ENCODE results near the gene CYP2A7. TPM values are rescaled to one million over a fixed set of nuclear protein-coding genes. Genes with fewer than 3 reads are reported as not detected.
"Not testable (repeated sequence)": the region's sequence is repeated elsewhere in the genome, so short reads cannot be mapped to it uniquely, and the experiment has no call there.

CYP2A7 gene, protein sequence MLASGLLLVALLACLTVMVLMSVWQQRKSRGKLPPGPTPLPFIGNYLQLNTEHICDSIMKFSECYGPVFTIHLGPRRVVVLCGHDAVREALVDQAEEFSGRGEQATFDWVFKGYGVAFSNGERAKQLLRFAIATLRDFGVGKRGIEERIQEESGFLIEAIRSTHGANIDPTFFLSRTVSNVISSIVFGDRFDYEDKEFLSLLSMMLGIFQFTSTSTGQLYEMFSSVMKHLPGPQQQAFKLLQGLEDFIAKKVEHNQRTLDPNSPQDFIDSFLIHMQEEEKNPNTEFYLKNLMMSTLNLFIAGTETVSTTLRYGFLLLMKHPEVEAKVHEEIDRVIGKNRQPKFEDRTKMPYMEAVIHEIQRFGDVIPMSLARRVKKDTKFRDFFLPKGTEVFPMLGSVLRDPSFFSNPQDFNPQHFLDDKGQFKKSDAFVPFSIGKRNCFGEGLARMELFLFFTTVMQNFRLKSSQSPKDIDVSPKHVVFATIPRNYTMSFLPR
- total RNA-seq, result not detected in 2 replicates

DNA sequence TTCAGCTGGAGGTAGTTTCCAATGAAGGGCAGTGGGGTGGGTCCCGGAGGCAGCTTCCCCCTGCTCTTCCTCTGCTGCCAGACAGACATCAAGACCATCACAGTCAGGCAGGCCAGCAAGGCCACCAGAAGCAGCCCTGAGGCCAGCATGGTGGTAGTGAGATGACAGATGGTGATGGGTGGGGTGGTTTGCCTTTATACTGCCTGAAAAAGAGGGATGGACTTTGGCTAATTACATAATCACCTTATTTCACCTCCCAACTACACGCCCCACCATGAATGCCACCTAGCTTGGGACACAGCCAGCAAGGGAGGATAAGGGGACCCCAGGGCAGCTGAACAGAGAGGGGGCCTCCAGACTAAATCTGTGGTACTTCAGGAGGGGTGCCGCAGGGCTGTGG, at the start of gene CYP2A7:
TSS of gene CYP2A7 (minus strand) at position 170 of the 400 bp plus-strand sequence. CDS start at position 149, 21 bp downstream.
- intact Hi-C loops (cut with micrococcal nuclease), result not testable (repeated sequence)

DNA sequence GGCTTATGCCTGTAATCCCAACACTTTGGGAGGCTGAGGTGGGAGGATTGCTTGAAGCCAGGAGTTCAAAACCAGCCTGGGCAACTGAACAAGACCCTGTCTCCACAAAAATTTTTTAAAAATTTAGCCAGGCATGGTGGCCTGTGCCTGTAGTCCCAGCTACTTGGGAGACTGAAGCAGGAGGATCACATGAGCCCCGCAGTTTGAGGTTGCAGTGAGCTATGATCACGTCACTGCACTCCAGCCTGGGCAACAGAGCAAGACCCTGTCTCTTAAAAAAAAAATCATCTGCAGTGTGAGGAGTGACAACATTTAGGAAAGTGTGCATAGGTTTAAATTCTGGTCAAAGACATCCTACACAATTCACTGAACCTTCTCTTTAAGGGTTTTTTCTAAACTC, 48.8 kb upstream of the CYP2A7 start:
- intact Hi-C loops (cut with micrococcal nuclease), result not testable (repeated sequence)

DNA sequence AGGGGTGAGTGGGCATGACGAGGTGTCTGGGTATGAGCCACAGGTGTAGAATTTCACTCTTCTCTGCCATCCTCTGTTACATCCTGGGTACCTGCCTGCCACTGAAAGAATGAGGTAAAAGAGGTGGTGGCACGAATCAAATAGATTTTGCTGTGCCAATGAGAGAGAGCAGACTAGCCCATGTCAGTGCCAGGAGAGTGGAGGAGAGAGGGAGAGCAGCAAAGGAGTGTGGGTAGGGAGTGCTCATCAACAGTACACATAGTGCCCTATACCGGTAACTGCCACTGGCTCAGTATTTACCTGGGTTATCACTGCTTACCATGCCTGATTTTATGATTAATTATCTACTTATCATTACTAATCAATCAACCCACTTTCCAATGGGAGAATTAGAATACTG, 47.9 kb upstream of the CYP2A7 start:
- intact Hi-C loops (cut with micrococcal nuclease), result not testable (repeated sequence)

DNA sequence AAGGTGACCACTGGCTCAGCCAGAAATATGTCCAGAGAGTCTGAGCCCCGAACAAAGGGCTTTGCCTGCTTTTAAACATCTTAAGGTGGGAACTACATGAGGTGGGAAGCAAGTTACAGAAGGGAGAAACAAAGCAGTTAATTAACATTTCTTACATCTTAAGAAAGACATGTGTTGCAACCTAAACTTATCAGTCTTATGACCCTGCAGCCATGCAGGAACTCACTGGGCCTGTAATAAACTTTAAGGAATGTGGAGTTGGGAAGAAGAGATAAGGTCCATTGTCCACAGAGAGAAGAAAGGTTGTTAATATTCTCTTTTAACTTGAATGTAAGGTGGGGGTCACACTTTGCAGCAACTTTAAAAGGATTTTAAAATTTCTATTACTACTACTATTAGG, 46.8 kb upstream of the CYP2A7 start:
- intact Hi-C loops (cut with micrococcal nuclease), result no loop called here

DNA sequence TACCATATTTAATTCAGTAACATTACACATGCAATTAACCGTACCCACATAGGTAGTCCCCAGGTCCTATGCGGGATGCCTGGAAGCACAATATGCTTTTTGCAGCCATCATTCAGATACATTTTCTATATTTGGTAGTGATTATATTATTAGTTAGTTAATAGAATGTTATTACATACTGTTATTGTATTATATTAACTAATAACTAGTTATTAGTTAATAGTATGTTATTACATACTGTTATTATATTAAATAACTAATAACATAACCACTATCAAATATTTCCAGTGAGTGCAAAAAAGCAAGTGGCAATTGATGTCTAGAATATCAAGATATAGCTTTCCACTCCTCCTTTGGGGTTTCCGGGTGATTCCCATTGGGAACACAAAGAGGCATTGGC, 45.5 kb upstream of the CYP2A7 start:
- intact Hi-C loops (cut with micrococcal nuclease), result no loop called here

DNA sequence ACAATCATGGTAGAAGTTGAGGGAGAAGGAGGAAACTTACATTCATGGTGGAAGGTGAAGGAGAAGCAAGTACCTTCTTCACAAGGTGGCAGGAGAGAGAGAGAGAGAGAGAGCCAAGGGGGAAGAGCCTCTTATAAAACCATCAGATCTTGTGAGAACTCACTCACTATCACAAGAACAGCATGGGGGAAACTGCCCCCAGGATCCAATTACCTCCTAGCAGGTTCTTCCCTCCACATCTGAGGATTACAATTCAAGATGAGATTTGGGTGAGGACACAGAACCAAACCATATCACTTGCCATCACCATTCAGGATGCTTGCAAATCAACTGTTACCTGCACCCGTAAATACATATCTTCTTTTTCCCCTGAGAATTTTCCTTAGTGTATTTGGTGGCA, 44.2 kb upstream of the CYP2A7 start:
- intact Hi-C loops (cut with micrococcal nuclease), result not testable (repeated sequence)

DNA sequence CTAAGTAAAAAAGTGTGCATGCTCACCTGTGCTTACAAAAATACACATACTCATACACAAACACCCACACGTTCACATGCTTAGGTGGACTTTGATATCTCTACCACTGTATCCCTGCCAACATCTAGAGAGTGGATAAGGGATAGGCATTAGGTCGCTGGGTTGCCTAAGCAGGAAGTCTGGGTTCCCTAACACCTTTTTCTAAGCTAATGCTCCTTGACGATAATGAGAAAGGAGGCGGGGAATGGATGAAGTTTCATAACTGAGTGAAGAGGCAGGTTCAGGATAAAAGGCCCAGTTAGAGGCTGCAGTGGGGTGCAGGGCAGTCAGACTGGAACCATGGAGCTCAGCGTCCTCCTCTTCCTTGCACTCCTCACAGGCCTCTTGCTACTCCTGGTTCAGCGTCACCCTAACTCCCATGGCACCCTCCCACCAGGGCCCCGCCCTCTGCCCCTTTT, 41.9 kb upstream of the CYP2A7 start:
- intact Hi-C loops (cut with micrococcal nuclease), result no loop called here

DNA sequence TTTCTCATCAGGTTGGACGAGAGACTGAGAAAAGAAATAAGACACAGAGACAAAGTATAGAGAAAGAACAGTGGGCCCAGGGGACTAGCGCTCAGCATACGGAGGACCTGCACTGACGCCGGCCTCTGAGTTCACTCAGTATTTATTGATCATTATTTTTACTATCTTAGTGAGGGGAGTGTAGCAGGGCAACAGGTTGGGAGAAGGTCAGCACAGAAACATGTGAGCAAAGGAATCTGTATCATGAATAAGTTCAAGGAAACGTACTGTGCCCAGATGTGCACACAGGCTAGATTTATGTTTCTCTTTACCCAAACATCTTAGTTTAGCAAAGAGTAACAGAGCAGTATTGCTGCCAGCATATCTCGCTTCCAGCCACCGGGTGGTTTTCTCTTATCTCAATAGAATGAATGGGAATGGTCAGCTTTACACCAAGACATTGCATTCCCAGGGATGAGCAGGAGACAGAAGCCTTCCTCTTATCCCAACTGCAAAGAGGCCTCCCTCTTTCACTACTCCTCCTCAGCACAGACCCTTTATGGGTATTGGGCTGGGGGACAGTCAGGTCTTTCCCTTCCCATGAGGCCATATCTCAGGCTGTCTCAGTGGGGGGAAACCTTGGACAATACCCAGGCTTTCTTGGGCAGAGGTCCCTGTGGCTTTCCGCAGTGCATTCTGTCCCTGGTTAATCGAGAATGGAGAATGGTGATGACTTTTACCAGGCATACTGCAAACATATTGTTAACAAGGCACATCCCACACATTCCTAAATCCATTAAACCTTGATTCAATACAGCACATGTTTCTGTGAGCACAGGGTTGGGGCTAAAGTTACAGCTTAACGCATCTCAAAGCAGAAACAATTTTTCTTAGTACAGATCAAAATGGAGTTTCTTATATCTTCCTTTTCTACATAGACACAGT, 40.5 kb upstream of the CYP2A7 start:
- intact Hi-C loops (cut with micrococcal nuclease), result not testable (repeated sequence)

DNA sequence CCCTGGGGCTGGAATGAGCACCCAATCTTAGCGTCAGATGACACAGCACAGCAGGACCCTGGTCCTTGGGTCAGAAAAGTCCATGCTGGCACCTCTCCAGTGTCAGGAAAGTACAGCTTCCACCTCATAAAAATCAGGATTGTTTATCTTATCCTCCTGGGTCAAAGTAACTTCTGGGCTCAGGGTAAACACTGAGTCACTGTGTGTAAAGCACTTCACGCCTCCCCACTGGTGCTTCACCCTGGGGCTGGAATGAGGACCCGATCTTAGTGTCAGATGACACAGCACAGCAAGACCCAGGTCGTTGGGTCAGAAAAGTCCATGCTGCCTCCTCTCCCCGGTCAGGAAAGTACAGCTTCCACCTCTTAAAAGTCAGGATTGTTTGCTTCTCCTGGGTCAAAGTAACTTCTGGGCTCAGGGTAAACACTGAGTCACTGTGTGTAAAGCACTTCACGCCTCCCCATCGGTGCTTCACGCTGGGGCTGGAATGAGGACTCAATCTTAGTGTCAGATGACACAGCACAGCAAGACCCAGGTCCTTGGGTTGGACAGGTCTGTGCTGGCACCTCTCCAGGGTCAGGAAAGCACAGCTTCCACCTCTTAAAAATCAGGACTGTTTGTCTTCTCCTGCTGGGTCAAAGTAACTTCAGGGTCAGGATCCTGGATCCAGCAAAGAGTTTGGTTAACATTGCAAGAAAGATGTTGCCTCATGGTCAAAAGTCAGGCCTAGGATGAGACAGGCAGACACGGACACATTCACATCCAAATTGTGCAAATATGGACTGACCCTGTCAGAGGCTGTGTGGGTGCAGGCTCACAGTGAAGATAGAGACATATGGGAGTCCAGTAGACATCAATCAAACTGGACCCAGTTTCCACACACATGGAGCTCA, 39.2 kb upstream of the CYP2A7 start:
- intact Hi-C loops (cut with micrococcal nuclease), result no loop called here

DNA sequence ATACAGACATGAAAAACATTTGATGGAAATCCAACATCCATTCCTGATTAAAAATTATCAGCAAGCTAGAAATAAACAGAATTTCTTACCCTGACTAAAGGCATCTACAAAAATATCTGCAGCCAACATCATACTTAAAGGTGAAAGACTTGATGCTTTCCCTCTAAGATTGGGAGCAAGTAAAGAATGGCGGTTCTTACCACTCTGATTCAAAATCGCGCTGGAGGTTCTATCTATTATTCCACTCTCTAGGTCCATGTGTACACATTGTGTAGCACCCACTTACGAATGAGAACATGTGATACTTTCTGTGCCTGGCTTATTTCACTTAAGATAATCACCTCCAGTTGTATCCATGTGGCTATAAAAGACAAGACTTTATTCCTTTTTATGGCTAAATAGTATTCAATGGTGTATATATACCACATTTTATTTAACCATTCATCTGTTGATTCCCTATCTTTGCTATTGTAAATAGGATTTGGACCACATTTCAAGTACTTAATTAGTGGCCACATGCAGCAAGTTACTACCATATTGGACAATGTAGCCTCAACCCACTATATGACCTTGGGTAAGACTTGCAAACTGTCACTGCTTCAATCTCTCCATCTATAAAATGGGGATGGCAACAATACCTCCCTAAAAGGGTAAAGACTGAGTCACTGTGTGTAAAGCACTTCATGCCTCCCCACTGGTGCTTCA, 38.4 kb upstream of the CYP2A7 start:
- intact Hi-C loops (cut with micrococcal nuclease), result no loop called here

DNA sequence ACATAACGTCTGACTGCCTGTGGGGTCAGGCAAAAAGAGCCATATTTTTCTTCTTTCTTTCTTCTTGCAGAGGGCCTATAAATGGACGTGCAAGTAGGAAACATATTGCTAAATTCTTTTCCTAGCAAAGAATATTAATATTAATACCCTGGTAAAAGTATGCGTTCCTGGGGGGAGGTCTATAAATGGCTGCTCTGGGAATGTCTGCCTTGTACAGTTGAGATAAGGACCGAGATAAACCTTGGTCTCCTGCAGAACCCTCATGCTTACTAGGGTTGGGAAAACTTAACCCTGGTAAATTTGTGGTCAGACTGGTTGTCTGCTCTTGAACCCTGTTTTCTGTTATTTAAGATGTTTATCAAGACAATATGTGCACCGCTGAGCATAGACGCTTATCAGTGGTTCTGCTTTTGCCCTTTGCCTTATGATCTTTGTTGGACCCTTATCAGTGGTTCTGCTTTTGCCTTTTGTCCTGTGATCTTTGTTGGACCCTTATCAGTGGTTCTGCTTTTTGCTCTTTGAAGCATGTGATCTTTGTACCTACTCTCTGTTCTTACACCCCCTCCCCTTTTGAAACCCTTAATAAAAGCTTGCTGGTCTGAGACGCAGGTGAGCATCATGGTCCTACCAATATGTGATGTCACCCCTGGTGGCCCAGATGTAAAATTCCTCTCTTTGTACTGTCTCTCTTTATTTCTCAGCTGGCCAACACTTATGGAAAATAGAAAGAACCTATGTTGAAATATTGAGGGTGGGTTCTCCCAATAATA, 37.7 kb upstream of the CYP2A7 start:
- intact Hi-C loops (cut with micrococcal nuclease), result not testable (repeated sequence)

DNA sequence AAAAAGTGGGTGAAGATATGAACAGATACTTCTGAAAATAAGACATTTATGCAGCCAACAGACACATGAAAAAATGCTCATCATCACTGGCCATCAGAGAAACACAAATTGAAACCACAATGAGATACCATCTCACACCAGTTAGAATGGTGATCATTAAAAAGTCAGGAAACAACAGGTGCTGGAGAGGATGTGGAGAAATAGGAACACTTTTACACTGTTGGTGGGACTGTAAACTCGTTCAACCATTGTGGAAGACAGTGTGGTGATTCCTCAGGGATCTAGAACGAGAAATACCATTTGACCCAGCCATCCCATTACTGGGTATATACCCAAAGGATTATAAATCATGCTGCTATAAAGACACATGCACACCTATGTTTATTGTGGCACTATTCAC, 36.3 kb upstream of the CYP2A7 start:
- intact Hi-C loops (cut with micrococcal nuclease), result not testable (repeated sequence)

DNA sequence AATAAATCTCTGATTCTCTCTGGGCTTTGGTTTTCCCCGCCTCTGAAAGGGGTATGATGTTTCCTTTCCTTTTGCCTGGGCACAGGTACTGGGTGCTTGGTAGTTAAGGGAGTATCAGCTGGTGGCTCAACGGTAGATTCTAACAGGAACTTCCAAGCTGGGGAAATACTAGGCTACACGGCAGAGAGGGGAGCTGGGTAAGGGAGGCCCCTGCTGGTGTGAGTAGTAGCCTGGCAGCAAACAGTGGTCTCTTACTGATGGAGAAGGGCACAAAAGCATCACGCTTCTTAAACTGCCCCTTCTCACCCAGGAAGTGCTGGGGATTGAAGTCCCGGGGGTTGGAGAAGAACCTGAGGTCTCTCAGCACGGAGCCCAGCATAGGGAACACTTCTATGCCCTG, 26.9 kb upstream of the CYP2A7 start:
- intact Hi-C loops (cut with micrococcal nuclease), result no loop called here

DNA sequence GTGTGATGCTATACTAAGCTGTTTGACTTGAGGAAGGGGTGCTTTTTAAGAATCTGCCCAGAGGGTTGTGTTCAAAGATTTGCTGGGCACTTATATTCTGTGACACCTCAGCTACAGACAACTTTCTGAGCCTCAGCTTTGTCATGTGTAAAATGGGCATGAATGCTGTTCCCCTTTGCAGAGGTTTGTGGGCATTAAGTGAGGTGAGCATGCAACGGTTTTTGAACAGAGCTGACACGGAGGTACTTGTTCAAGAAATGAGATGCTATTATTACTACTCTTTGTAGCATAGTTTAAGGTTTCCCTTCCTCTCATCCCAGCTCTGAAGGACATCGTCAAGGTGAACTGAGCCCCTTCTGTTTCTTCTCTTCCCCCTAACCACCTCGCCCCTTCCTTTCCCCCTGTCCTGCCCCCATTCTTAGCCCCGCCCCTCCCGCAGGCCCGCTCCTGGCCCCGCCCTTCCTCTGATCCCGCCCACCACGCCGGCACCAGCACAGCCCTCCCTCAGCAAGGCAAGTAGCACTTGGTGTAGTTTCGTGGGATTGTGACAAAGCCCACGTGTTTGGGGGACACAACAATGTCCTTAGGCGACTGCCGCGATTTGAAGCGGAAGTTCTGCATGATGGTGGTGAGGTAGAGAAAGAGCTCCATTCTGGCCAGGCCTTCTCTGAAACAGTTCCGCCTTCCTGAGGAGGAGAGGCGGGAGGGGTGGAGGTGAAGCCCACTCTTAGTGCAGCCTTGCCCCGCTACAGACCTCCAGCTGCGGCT, 26.1 kb upstream of the CYP2A7 start:
- intact Hi-C loops (cut with micrococcal nuclease), result no loop called here

DNA sequence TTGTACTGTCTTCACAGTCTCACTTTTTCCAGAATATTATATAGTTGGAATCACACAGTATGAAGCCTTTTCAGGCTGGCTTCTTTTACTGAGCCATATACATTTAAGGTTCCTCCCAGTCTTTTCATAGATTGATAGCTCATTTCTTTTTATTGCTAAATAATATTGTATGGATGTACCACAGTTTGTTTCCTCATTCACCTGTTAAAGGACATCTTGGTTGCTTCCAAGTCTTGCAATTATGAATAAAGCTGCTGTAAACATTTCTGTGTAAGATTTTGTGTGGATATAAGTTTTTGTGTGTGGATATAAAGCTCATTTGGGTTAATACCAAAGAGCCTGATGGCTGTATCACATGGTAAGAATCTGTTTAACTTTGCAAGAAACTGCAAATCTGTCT, 24.5 kb upstream of the CYP2A7 start:
- intact Hi-C loops (cut with micrococcal nuclease), result no loop called here

DNA sequence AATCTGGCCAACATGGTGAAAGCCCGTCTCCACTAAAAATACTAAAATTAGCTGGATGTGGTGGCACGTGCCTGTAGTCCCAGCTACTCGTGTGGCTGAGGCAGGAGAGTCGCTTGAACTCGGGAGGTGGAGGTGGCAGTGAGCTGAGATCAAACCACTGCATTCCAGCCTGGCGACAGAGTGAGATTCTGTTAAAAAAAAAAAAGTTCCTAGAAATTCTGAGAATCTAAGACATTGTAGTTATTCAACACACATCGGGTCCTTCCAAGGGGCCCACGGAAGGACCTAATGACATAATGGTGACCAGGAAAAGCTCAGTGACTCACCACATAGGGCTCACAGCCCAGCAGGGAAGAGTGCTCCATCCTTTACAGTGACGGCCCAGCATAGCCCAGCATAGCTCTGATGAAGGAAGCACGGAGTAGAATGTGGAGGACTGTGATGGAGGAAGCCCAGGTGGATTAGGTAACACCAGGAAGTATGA, 22.7 kb upstream of the CYP2A7 start:
- intact Hi-C loops (cut with micrococcal nuclease), result not testable (repeated sequence)

DNA sequence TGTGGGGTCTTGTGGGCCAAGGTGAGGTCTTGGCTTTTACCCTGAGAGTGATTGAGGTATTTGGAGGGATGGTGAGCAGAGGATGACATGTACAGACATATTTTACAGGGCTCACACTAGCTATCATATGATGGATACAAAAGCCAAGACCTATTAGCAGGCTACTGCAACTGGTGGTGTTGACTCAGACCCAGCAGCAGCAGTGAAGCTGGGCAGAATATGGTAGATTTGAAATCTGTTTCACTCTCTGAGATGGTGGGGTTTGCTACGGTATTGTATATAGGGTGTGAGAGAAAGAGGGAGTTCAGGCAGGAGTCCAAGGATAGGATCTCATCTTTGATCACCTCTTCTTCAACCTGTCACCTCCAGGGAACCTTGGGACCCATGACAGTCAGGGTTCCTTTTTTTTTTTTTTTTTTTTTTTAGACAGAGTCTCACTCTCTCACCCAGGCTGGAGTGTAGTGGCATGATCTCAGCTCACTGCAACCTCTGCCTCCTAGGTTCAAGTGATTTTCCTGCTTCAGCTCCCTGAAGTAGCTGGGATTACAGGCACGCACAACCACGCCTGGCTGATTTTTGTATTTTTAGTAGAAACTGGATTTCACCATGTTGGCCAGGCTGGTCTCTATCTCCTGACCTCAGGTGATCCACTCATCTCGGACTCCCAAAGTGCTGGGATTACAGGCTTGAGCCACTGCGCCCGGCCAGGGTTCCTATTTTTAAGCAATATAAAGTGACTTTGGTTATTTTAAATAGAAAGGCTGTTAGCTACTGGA, 20.1 kb upstream of the CYP2A7 start:
- intact Hi-C loops (cut with micrococcal nuclease), result not testable (repeated sequence)

DNA sequence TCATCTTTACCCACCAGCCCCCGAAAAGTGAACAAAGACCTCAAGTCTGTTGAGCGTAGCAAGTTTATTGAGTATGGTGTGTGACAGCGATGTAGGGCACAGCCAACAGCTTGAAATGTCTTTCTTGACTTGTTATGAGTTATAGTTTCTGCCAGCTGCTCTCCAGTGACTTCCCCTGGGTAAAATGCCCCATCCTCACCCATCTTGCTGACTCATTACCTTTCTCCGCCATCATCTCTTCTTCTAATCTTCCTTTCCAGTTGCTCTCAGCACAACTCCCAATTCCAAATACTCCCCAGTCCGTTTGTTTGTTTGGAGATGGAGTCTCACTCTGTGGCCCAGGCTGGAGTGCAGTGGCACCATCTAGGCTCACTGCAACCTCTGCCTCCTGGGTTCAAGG, 18.5 kb upstream of the CYP2A7 start:
- intact Hi-C loops (cut with micrococcal nuclease), result not testable (repeated sequence)
